Stimulated activated effector memory CD8-positive, alpha-beta T cell treated with anti-CD3 and anti-CD28 coated beads, Interleukin-12 subunit alpha, Interleukin-12 subunit beta, amount 100 ng/mL, for 72 hours (primary cell): ENCODE measurements around the gene NR3C1.

Source experiments
- ATAC-seq: fragments of 150-1000 bp; cut with Tn5 transposase; 2 replicates; pipeline ENCODE4 v1.10.0; 2021
- DNase-seq, 2 donors: peaks; one replicate each; pipeline ENCODE4 v3.0.0; 2021 to 2022; ENCODE audit warnings: low spot score in 2 of 2
- H3K27ac Mint-ChIP-seq: one replicate; pipeline ENCODE4 v1.8.0; 2022; ENCODE audit warnings: mild to moderate bottlenecking, mixed read lengths
- H3K36me3 Mint-ChIP-seq: one replicate; pipeline ENCODE4 v1.8.0; 2022; ENCODE audit warnings: mild to moderate bottlenecking, mixed read lengths
- H3K4me1 Mint-ChIP-seq: one replicate; pipeline ENCODE4 v1.8.0; 2022; ENCODE audit warnings: mixed read lengths
- H3K4me3 Mint-ChIP-seq: one replicate; pipeline ENCODE4 v1.8.0; 2022; ENCODE audit warnings: mild to moderate bottlenecking, mixed read lengths
- H3K9me3 Mint-ChIP-seq: one replicate; pipeline ENCODE4 v1.8.0; 2022; ENCODE audit warnings: mixed read lengths

The NR3C1 gene

GRCh38 chr5:143396353-143396940 lies 7.0 kb downstream of the NR3C1 start:
- Mint-ChIP-seq H3K4me3 (peak overlapping the region; percentile 83), H3K9me3 (no peaks in the 10 kb centered on the region), H3K27ac (no peak overlapping the region), H3K4me1 (peaks cover 55% of the 10 kb centered on the region), H3K36me3 (peaks cover 71% of the 10 kb centered on the region)
- no peak for DNase-seq
- no peak for ATAC-seq

GRCh38 chr5:143395638-143396352 lies 7.7 kb downstream of the NR3C1 start:
- DNase-seq = no peak
- Mint-ChIP-seq H3K4me1 (peaks cover 48% of the 10 kb centered on the region), H3K27ac (peak overlapping the region; percentile 30), H3K4me3 (peak overlapping the region; percentile 83), H3K9me3 (no peaks in the 10 kb centered on the region), H3K36me3 (peaks cover 64% of the 10 kb centered on the region)
- peak; percentile 87 for ATAC-seq

- DNase-seq (no peak), ATAC-seq (no peak)
- no peak overlapping the region for H3K4me3 Mint-ChIP-seq
- H3K36me3 Mint-ChIP-seq = peaks cover 42% of the 10 kb centered on the region
- H3K9me3 Mint-ChIP-seq = no peaks in the 10 kb centered on the region
- no peak overlapping the region for H3K27ac Mint-ChIP-seq
- H3K4me1 Mint-ChIP-seq = peaks cover 43% of the 10 kb centered on the region
Observed at GRCh38 chr5:143393524-143393923, 10.0 kb downstream of the NR3C1 start.

- Mint-ChIP-seq H3K36me3 (peaks cover 32% of the 10 kb centered on the region), H3K9me3 (peaks cover 4% of the 10 kb centered on the region), H3K27ac (no peak overlapping the region), H3K4me1 (peaks cover 60% of the 10 kb centered on the region), H3K4me3 (no peak overlapping the region)
- DNase-seq = no peak
- no peak for ATAC-seq
Observed at GRCh38 chr5:143390941-143391340, 12.5 kb downstream of the NR3C1 start.

DNA sequence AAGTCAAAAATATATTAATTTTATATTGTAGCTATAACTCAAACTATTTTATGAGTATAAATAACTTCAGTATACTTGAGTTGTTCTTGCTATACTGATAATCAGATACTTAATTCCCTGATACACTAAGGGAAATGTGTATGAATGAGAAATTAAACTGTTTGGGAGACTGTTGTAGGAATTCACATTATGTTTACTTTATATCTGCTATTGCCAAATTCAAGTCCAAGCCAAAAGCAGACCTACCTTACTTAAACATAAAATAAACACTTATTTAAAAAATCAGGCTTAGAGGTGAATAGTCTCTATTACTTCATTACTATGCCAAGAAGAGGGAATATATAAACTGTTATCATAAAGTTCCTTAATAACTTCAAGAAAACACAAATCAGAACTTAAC lies 13.2 kb downstream of the NR3C1 start:
- peaks cover 62% of the 10 kb centered on the region for H3K4me1 Mint-ChIP-seq
- peaks cover 34% of the 10 kb centered on the region for H3K36me3 Mint-ChIP-seq
- no peak for DNase-seq
- no peak overlapping the region for H3K27ac Mint-ChIP-seq
- H3K9me3 Mint-ChIP-seq = peaks cover 10% of the 10 kb centered on the region
- H3K4me3 Mint-ChIP-seq = no peak overlapping the region
- no peak for ATAC-seq

DNA sequence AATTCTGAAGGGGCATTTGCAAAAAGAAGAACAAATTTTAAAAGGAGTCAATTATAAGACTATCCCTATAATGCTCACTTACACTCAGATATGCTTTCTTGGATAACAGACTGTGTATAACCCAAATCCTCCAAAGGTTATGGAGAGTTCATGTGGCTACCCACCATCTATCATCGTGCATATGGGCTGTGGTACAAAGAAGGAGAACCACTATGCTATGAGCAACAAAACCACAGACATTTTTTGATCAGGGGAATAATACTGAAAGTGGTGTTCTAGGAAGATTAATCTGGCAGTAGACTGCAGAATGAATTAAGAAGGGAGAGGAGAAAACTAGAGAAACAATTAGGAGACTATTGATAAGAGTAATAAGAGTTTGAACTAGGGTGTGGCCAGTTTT lies 16.8 kb downstream of the NR3C1 start:
- Mint-ChIP-seq H3K36me3 (peaks cover 34% of the 10 kb centered on the region), H3K9me3 (peaks cover 12% of the 10 kb centered on the region), H3K4me1 (peaks cover 64% of the 10 kb centered on the region), H3K4me3 (peak overlapping the region; percentile 31), H3K27ac (no peak overlapping the region)
- ATAC-seq (peak; percentile 99), DNase-seq (no peak)

DNA sequence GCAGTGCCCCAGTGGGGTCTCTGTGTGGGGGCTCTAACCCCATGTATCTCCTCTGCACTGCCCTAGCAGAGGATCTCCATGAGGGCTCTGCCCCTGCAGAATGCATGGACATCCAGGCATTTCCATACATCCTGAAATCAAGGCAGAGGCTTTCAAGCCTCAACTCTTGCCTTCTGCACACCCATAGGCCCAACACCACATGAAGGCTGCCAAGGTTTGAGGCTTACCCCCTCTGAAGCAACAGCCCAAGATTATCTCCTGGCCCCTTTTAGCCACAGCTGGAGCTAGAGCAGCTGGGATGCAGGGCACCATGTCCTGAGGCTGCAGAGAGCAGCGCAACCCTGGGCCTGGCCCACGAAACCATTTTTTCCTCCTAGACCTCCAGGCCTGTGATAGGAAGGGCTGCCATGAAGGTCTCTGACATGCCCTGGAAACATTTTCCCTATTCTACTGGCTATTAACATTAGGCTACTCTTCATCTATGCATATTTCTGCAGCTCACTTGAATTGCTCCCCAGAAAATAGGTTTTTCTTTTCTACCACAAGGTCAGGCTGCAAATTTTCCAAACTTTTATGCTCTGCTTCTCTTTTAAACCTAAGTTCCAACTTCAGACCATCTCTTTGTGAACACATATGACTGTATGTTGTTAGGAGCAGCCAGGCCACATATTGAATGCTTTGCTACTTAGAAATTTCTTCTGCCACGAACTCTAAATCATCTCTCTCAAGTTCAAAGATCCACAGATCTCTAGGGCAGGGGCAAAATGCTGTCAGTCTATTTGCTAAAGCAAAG lies 18.4 kb downstream of the NR3C1 start:
- ATAC-seq (no peak), DNase-seq (no peak)
- H3K9me3 Mint-ChIP-seq = peaks cover 12% of the 10 kb centered on the region
- H3K4me3 Mint-ChIP-seq = no peak overlapping the region
- peaks cover 78% of the 10 kb centered on the region for H3K4me1 Mint-ChIP-seq
- H3K36me3 Mint-ChIP-seq = peaks cover 33% of the 10 kb centered on the region
- H3K27ac Mint-ChIP-seq = peak overlapping the region; percentile 62

GRCh38 chr5:143383988-143384387 lies 19.5 kb downstream of the NR3C1 start:
- peaks cover 33% of the 10 kb centered on the region for H3K36me3 Mint-ChIP-seq
- H3K9me3 Mint-ChIP-seq = peaks cover 12% of the 10 kb centered on the region
- peaks cover 81% of the 10 kb centered on the region for H3K4me1 Mint-ChIP-seq
- no peak overlapping the region for H3K4me3 Mint-ChIP-seq
- ATAC-seq = no peak
- no peak for DNase-seq
- no peak overlapping the region for H3K27ac Mint-ChIP-seq

DNA sequence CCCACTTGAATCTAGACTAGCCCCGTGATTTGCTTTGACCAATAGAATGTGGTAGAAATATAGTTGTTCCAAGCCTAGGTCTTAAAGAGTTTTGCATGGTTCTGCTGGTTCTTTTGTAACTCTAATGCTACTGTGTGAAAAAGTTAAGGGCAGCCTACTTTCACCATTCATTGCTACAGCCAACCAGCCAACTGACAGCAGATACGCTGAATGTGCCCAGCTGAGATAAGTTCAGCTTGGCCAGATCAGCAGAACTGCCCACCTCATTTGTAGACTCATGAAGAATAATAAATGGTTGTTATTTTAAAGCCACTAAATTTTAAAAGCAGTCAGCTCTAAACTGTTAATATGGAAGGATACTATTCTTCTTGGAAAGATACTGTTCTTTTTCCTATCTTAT lies 23.9 kb downstream of the NR3C1 start:
- ATAC-seq = no peak
- Mint-ChIP-seq H3K9me3 (no peaks in the 10 kb centered on the region), H3K27ac (no peak overlapping the region), H3K36me3 (peaks cover 25% of the 10 kb centered on the region), H3K4me1 (peaks cover 70% of the 10 kb centered on the region), H3K4me3 (no peak overlapping the region)
- DNase-seq = no peak

DNA sequence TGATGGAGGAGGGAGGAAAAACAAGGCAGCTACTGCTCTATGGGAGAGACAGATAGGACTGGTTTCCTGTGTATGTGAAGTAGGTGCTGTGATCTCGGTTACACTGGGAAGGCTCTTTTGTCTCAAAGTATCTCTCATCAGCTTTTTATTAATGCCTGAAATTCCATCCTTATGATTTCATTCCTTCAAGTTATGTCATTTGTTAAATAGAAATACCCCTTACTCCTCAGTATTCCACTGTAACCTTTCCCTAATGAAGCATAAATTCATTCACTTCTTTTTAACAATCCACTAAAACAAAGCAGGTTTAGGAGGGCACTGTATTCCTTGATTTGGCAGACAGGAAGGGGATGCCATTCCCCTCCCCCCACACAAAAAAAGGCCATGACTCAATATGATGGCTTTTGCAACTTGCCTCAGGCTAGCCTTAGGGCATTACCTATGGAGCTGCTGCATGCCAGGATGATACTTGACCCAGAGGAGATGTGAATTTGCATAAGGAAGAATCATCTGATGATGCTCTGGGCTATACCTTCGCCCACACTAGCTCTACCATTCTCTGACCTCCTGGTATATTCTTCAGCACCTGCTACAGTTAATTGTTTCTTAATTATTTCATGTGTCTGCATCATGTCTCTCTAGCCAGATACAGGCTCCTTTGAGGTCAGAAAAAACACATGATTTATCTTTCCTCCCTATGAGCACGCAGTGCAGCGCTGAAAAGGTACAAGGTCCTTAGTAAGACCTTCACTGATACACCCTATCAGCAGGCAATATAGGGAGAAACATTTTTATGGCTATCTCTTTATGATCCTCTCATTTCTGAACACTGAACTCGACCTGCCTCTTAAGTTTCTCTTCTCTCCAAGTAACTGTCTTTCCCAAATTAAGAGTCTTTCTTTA lies 26.3 kb downstream of the NR3C1 start:
- no peak overlapping the region for H3K27ac Mint-ChIP-seq
- DNase-seq = no peak
- ATAC-seq = no peak
- H3K36me3 Mint-ChIP-seq = peaks cover 24% of the 10 kb centered on the region
- no peaks in the 10 kb centered on the region for H3K9me3 Mint-ChIP-seq
- no peak overlapping the region for H3K4me3 Mint-ChIP-seq
- peaks cover 65% of the 10 kb centered on the region for H3K4me1 Mint-ChIP-seq

- no peak for ATAC-seq
- DNase-seq = no peak
- H3K9me3 Mint-ChIP-seq = no peaks in the 10 kb centered on the region
- no peak overlapping the region for H3K27ac Mint-ChIP-seq
- peaks cover 32% of the 10 kb centered on the region for H3K36me3 Mint-ChIP-seq
- H3K4me1 Mint-ChIP-seq = peaks cover 67% of the 10 kb centered on the region
- no peak overlapping the region for H3K4me3 Mint-ChIP-seq
Observed at GRCh38 chr5:143376195-143376779, 27.2 kb downstream of the NR3C1 start.

DNA sequence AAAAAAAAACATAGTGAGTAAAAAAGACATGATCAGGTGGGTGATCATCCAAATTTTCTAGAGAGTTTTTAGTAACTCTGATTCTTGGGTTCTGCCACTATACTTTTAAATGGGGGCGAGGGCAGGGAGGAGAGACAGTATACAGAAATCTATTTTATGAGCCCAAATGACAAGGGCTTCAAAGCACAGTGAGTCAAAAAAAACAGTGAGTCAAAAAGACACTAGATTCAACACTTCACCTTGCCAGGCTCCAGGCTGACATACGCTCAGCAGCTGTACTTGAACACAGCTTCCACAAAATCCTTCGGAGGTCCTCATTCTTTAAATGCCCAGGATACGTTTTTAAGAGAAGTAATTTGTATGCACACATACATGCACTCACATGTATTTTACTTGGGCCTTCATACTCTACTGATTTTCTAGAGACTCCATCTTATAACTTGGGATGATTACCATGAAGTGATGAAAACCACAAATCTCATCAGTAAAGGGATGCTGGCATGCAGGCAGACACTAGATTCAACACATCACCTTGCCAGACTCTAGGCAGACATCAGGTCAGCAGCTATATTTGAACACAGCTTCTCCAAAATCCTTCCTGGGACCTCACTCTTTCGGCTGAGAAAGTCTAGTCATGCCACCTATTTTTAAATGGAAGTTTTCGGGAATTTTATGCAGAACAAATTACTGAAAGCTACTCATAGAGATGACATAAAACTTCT lies 28.8 kb downstream of the NR3C1 start:
- H3K4me1 Mint-ChIP-seq = peaks cover 56% of the 10 kb centered on the region
- DNase-seq (no peak), ATAC-seq (peak; percentile 80)
- H3K27ac Mint-ChIP-seq = no peak overlapping the region
- no peak overlapping the region for H3K4me3 Mint-ChIP-seq
- peaks cover 33% of the 10 kb centered on the region for H3K36me3 Mint-ChIP-seq
- H3K9me3 Mint-ChIP-seq = no peaks in the 10 kb centered on the region

GRCh38 chr5:143373076-143373475 lies 30.4 kb downstream of the NR3C1 start:
- Mint-ChIP-seq H3K4me1 (peaks cover 58% of the 10 kb centered on the region), H3K9me3 (no peaks in the 10 kb centered on the region), H3K27ac (no peak overlapping the region), H3K4me3 (no peak overlapping the region), H3K36me3 (peaks cover 35% of the 10 kb centered on the region)
- DNase-seq = no peak
- no peak for ATAC-seq

GRCh38 chr5:143372187-143372829 lies 31.2 kb downstream of the NR3C1 start:
- no peak overlapping the region for H3K27ac Mint-ChIP-seq
- DNase-seq (no peak), ATAC-seq (no peak)
- H3K9me3 Mint-ChIP-seq = no peaks in the 10 kb centered on the region
- H3K4me1 Mint-ChIP-seq = peaks cover 54% of the 10 kb centered on the region
- H3K4me3 Mint-ChIP-seq = no peak overlapping the region
- H3K36me3 Mint-ChIP-seq = peaks cover 35% of the 10 kb centered on the region
